HCT116 (cell line): Measurements from ENCODE around the gene TENM4. TPM values are rescaled to one million over a fixed set of nuclear protein-coding genes. Genes with fewer than 3 reads are reported as not detected.

ENCODE experiments used
- ATAC-seq: fragments of 200-7000 bp; cut with Tn5 transposase; 2 replicates; pipeline ENCODE4 v1.9.1; 2020; ENCODE audit warnings: mild to moderate bottlenecking, moderate library complexity
- BruUV-seq: library from RNA; stranded (reverse); fragments of 400-500 nt; replicated peaks from 2 replicates; lab custom pipeline; 2021; lab: Mats Ljungman, UMichigan
- CTCF ChIA-PET: fragments of 300-600 bp; sonication (Branson Sonifier 250); formaldehyde crosslinking; loops from one replicate; lab custom pipeline; 2021; ENCODE audit warnings: antibody characterized with exemption; lab: Charles Lee
- POLR2A ChIA-PET: fragments of 300-600, 350-600 bp; sonication (Branson Sonifier 250); formaldehyde crosslinking; loops from one replicate; lab custom pipeline; 2021; ENCODE audit warnings: antibody characterized with exemption; lab: Charles Lee
- RAD21 ChIA-PET, 2 experiments: fragments of 300-600 bp; sonication (Branson Sonifier 250); formaldehyde crosslinking; loops; one replicate each; lab custom pipeline; 2023; ENCODE audit warnings: low total read pairs in 2 of 2; ENCODE audit not compliant: uncharacterized antibody in 2 of 2, unreplicated experiment in 2 of 2, low non-redundant PET in 1 of 2; lab: Charles Lee
- DNase-seq: peaks from one replicate; pipeline ENCODE4 v3.0.0-alpha.2; 2010; ENCODE audit warnings: low read depth, low spot score
- H2AFZ ChIP-seq: fragments of 200-600 bp; shearing (Covaris generic), sonication (generic); 2 replicates; pipeline ENCODE4 v1.6.1; 2017; ENCODE audit warnings: low read depth, mixed run types, mixed read lengths, antibody characterized with exemption, low read length; ENCODE audit not compliant: poor library complexity, severe bottlenecking
- H3K27ac ChIP-seq: 2 replicates; pipeline ENCODE4 v1.5.1; 2012; ENCODE audit warnings: low read depth, low read length
- H3K27me3 ChIP-seq: fragments of 200-600 bp; sonication (generic); 2 replicates; pipeline ENCODE4 v1.6.1; 2016; ENCODE audit warnings: mixed run types, low read length, mixed read lengths; ENCODE audit not compliant: insufficient read depth
- H3K36me3 ChIP-seq, 2 experiments: fragments of 200-500 bp in 1 of 2; fragments of 200-600 bp in 1 of 2; sonication (Bioruptor generic) in 1 of 2; sonication (generic) in 1 of 2; 2 replicates each; pipeline versions ENCODE4 v1.5.1 to v1.6.1; 2014 to 2016; ENCODE audit warnings: low read length in 2 of 2, inconsistent platforms in 1 of 2, mixed read lengths in 1 of 2, mixed run types in 1 of 2; ENCODE audit not compliant: insufficient read depth in 2 of 2, control insufficient read depth in 1 of 2
- H3K4me1 ChIP-seq, 2 experiments: fragments of 200-600 bp in 1 of 2; sonication (generic) in 1 of 2; 2 replicates each; pipeline versions ENCODE4 v1.5.1 to v1.6.1; 2012 to 2017; ENCODE audit warnings: low read length in 2 of 2, inconsistent platforms in 1 of 2, mild to moderate bottlenecking in 1 of 2, mixed read lengths in 1 of 2, mixed run types in 1 of 2, moderate library complexity in 1 of 2; ENCODE audit not compliant: insufficient read depth in 2 of 2, control insufficient read depth in 1 of 2
- H3K4me2 ChIP-seq: fragments of 200-600 bp; sonication (generic); 2 replicates; pipeline ENCODE4 v1.6.1; 2017; ENCODE audit warnings: mixed run types, low read length, mixed read lengths
- H3K4me3 ChIP-seq, 2 experiments: fragments of 200-600 bp in 1 of 2; sonication (generic) in 1 of 2; replicated peaks in 1 of 2; 2 replicates each; pipeline ENCODE4 v1.5.1; 2011 to 2016; ENCODE audit warnings: low read length in 2 of 2, control low read depth in 1 of 2, low read depth in 1 of 2, mild to moderate bottlenecking in 1 of 2, mixed read lengths in 1 of 2, mixed run types in 1 of 2
- H3K79me2 ChIP-seq: fragments of 200-600 bp; sonication (generic); 2 replicates; pipeline ENCODE4 v1.6.1; 2017; ENCODE audit warnings: mild to moderate bottlenecking, mixed run types, low read length, moderate library complexity, mixed read lengths; ENCODE audit not compliant: insufficient read depth
- H3K9ac ChIP-seq: fragments of 200-600 bp; sonication (generic); 2 replicates; pipeline ENCODE4 v1.6.1; 2016; ENCODE audit warnings: low read length, mixed read lengths
- H3K9me2 ChIP-seq: fragments of 200-600 bp; sonication (generic), shearing (Covaris generic); 2 replicates; pipeline ENCODE4 v1.6.1; 2017; ENCODE audit warnings: mixed run types, mild to moderate bottlenecking, moderate library complexity; ENCODE audit not compliant: insufficient read depth
- H3K9me3 ChIP-seq, 2 experiments: fragments of 200-500 bp in 1 of 2; fragments of 200-600 bp in 1 of 2; sonication (Bioruptor generic) in 1 of 2; sonication (generic) in 1 of 2; 2 replicates each; pipeline ENCODE4 v1.6.1; 2014 to 2017; ENCODE audit warnings: low read length in 2 of 2, mixed read lengths in 2 of 2, inconsistent platforms in 1 of 2, low read depth in 1 of 2, mild to moderate bottlenecking in 1 of 2, mixed run types in 1 of 2, moderate library complexity in 1 of 2; ENCODE audit not compliant: control insufficient read depth in 1 of 2, insufficient read depth in 1 of 2
- H4K20me1 ChIP-seq: fragments of 200-600 bp; sonication (generic), shearing (Covaris generic); 2 replicates; pipeline ENCODE4 v1.6.1; 2017; ENCODE audit warnings: mixed run types, mild to moderate bottlenecking, moderate library complexity; ENCODE audit not compliant: insufficient read depth
- ATF3 ChIP-seq: IDR thresholded peaks from 2 replicates; pipeline ENCODE4 v1.6.1; 2012
- CBX3 ChIP-seq: IDR thresholded peaks from 2 replicates; pipeline ENCODE4 v1.6.1; 2012; ENCODE audit warnings: low read depth
- CTCF ChIP-seq, 3 experiments: fragments of 200-600 bp in 1 of 3; sonication (generic) in 1 of 3; IDR thresholded peaks in 2 of 3; conservative IDR thresholded peaks in 1 of 3; 2 replicates each; pipeline ENCODE4 v1.5.1; 2012 to 2017; ENCODE audit warnings: low read depth in 2 of 3, low read length in 2 of 3, antibody characterized with exemption in 1 of 3, borderline replicate concordance in 1 of 3, control low read depth in 1 of 3, mild to moderate bottlenecking in 1 of 3, mixed read lengths in 1 of 3, mixed run types in 1 of 3, moderate library complexity in 1 of 3; ENCODE audit not compliant: insufficient read depth in 1 of 3
- ELF1 ChIP-seq: IDR thresholded peaks from 2 replicates; pipeline ENCODE4 v1.6.1; 2012; ENCODE audit warnings: low read depth, borderline replicate concordance
- EZH2 ChIP-seq: fragments of 200-600 bp; sonication (generic); IDR thresholded peaks from 2 replicates; pipeline ENCODE4 v1.6.1; 2017; ENCODE audit warnings: antibody characterized with exemption, mixed run types
- EZH2phosphoT487 ChIP-seq: fragments of 200-600 bp; IDR thresholded peaks from 2 replicates; pipeline ENCODE4 v1.6.1; 2018; ENCODE audit warnings: antibody characterized with exemption, borderline replicate concordance
- FOSL1 ChIP-seq: IDR thresholded peaks from 2 replicates; pipeline ENCODE4 v1.6.1; 2012; ENCODE audit warnings: low read depth
- JUND ChIP-seq: IDR thresholded peaks from 2 replicates; pipeline ENCODE4 v1.6.1; 2012
- MAX ChIP-seq: IDR thresholded peaks from 2 replicates; pipeline ENCODE4 v1.6.1; 2012
- RAD21 ChIP-seq: IDR thresholded peaks from 2 replicates; pipeline ENCODE4 v1.6.1; 2012; ENCODE audit warnings: low read depth, mild to moderate bottlenecking
- REST ChIP-seq: IDR thresholded peaks from 2 replicates; pipeline ENCODE4 v1.6.1; 2012; ENCODE audit warnings: low read depth
- SIN3A ChIP-seq: IDR thresholded peaks from 2 replicates; pipeline ENCODE4 v1.6.1; 2012; ENCODE audit warnings: low read depth
- TCF7L2 ChIP-seq: IDR thresholded peaks from 2 replicates; pipeline ENCODE4 v1.7.0; 2011; ENCODE audit warnings: borderline replicate concordance, inconsistent platforms; ENCODE audit not compliant: insufficient read depth, insufficient read length; ENCODE audit errors: extremely low read depth
- YY1 ChIP-seq: IDR thresholded peaks from 2 replicates; pipeline ENCODE4 v1.6.1; 2011; ENCODE audit warnings: low read length, low read depth, moderate library complexity, mild to moderate bottlenecking; ENCODE audit not compliant: insufficient replicate concordance; ENCODE audit errors: extremely low read depth
- ZFX ChIP-seq: fragments of 450-650 bp; IDR thresholded peaks from 2 replicates; pipeline ENCODE4 v1.6.1; 2017
- ZNF274 ChIP-seq: fragments of 200-500 bp; sonication (Bioruptor generic); IDR thresholded peaks from 2 replicates; pipeline ENCODE4 v1.6.1; 2014; ENCODE audit warnings: mild to moderate bottlenecking, low read depth, low read length, inconsistent platforms
- intact Hi-C: fragments of 100-400 bp; cut with micrococcal nuclease; formaldehyde crosslinking; loops from 2 replicates; pipeline ENCODE4 v1.10.0; 2022
- total RNA-seq: library from RNA; stranded (reverse); gene quantifications from one replicate; pipeline ENCODE4 v1.2.1, GENCODE V29; 2021; ENCODE audit not compliant: unreplicated experiment
- TF ChIP-seq, protein P1 (sequence below): IDR thresholded peaks from 2 replicates; pipeline ENCODE4 v1.6.1; 2011; ENCODE audit warnings: mild to moderate bottlenecking, low read length, moderate library complexity; ENCODE audit not compliant: insufficient replicate concordance; ENCODE audit errors: extremely low read depth

TENM4 gene
- total RNA-seq, 1 experiment from 2014 or later = 0.05 TPM

DNA sequence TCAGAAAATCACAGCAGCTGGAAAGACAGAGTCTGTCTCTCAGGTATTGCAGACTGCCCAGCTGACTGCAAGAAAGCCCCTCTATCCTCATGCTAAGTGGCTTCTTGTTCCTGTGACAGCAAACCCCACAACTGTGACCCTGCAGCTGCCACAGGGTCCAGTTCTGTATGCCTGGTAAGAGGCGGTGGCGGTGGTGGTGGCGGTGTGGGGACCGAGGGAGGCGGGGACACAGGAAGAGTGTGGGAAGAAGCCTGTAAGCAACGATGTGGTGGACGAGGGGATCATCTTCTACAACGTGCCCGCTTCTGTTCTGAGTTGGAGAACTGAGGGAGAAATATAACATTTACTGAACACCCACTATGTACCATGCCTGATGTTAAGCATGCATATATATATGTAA lies 112.4 kb downstream of the TENM4 start:
- no TSS peak for BruUV-seq
- H3K9me2 ChIP-seq = no peaks in the 10 kb centered on the region
- no peak overlapping the region for H3K4me3 ChIP-seq
- no peak overlapping the region for H3K27ac ChIP-seq
- no peak overlapping the region for H3K9ac ChIP-seq
- H2AFZ ChIP-seq = no peak overlapping the region
- ChIA-PET RAD21 (no interaction called here), POLR2A (no interaction called here), CTCF (no interaction called here)
- H3K4me2 ChIP-seq = no peak overlapping the region
- H3K9me3 ChIP-seq = no peaks in the 10 kb centered on the region
- H3K27me3 ChIP-seq = peaks cover 22% of the 10 kb centered on the region
- no peaks in the 10 kb centered on the region for H3K4me1 ChIP-seq
- H3K36me3 ChIP-seq = no peaks in the 10 kb centered on the region
- intact Hi-C loops = no loop called here
- DNase-seq = no peak
- no peak for ATAC-seq
- no peaks in the 10 kb centered on the region for H4K20me1 ChIP-seq
- TF ChIP-seq MAX (no peak), TCF7L2 (no peak), ZNF274 (no peak), JUND (no peak), ATF3 (no peak), RAD21 (no peak), SIN3A (no peak), CBX3 (no peak), REST (no peak), YY1 (no peak), CTCF (IDR thresholded peaks at IDR 0.05 in 2 of 3, conservative IDR thresholded peaks at IDR 0.05 in 1 of 3; ENCODE audit: borderline replicate concordance in 1 of 3, insufficient read depth in 1 of 3, low read depth in 2 of 3, low read length in 2 of 3) (no peak), ZFX (no peak), EZH2 (no peak), FOSL1 (no peak), EZH2phosphoT487 (no peak), ELF1 (no peak)
- TF ChIP-seq, protein P1, sequence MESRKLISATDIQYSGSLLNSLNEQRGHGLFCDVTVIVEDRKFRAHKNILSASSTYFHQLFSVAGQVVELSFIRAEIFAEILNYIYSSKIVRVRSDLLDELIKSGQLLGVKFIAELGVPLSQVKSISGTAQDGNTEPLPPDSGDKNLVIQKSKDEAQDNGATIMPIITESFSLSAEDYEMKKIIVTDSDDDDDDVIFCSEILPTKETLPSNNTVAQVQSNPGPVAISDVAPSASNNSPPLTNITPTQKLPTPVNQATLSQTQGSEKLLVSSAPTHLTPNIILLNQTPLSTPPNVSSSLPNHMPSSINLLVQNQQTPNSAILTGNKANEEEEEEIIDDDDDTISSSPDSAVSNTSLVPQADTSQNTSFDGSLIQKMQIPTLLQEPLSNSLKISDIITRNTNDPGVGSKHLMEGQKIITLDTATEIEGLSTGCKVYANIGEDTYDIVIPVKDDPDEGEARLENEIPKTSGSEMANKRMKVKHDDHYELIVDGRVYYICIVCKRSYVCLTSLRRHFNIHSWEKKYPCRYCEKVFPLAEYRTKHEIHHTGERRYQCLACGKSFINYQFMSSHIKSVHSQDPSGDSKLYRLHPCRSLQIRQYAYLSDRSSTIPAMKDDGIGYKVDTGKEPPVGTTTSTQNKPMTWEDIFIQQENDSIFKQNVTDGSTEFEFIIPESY = no peak
- H3K79me2 ChIP-seq = no peaks in the 10 kb centered on the region
